RWPE2 (cell line): ENCODE results near the gene HTR2A.

Source experiments
- ATAC-seq: fragments of 200-7000 bp; cut with Tn5 transposase; 3 replicates; pipeline ENCODE4 v1.9.1; 2021; ENCODE audit warnings: low read depth
- DNase-seq: peaks from one replicate; pipeline ENCODE4 v3.0.0-alpha.2; 2020; ENCODE audit warnings: low spot score
- H3K27ac ChIP-seq: fragments of 450-650 bp; 2 replicates; pipeline ENCODE4 v1.5.1; 2017; ENCODE audit warnings: mild to moderate bottlenecking; ENCODE audit not compliant: poor library complexity, severe bottlenecking
- H3K27me3 ChIP-seq: fragments of 250-450 bp; sonication (Bioruptor Pico); 2 replicates; pipeline ENCODE4 v1.5.1; 2021; ENCODE audit warnings: mild to moderate bottlenecking, moderate library complexity; ENCODE audit not compliant: insufficient read depth, poor library complexity, severe bottlenecking
- H3K36me3 ChIP-seq: fragments of 250-450 bp; sonication (Bioruptor Pico); 2 replicates; pipeline ENCODE4 v1.5.1; 2020; ENCODE audit warnings: low read depth, mild to moderate bottlenecking, moderate library complexity
- H3K4me1 ChIP-seq: fragments of 250-450 bp; sonication (Bioruptor Pico); 2 replicates; pipeline ENCODE4 v1.5.1; 2021; ENCODE audit warnings: mild to moderate bottlenecking, moderate library complexity; ENCODE audit not compliant: insufficient read depth, poor library complexity, severe bottlenecking
- H3K4me3 ChIP-seq: fragments of 250-450 bp; sonication (Bioruptor Pico); 2 replicates; pipeline ENCODE4 v1.5.1; 2021; ENCODE audit warnings: mild to moderate bottlenecking, moderate library complexity; ENCODE audit not compliant: severe bottlenecking
- H3K9me3 ChIP-seq: fragments of 250-450 bp; sonication (Bioruptor Pico); 2 replicates; pipeline ENCODE4 v1.5.1; 2021; ENCODE audit warnings: mild to moderate bottlenecking, moderate library complexity; ENCODE audit not compliant: severe bottlenecking
- CTCF ChIP-seq: fragments of 450-650 bp; IDR thresholded peaks from one replicate; pipeline ENCODE4 v1.5.1; 2017; ENCODE audit warnings: mild to moderate bottlenecking, moderate library complexity; ENCODE audit not compliant: poor library complexity, severe bottlenecking

HTR2A gene

GRCh38 chr13:46925486-46925885 is 28.6 kb upstream of the HTR2A start:
- DNase-seq (no peak), ATAC-seq (no peak)
- no peak overlapping the region for H3K4me3 ChIP-seq
- no peaks in the 10 kb centered on the region for H3K36me3 ChIP-seq
- H3K27ac ChIP-seq, result no peak overlapping the region
- no peak for TF ChIP-seq CTCF
- no peaks in the 10 kb centered on the region for H3K9me3 ChIP-seq
- H3K27me3 ChIP-seq, result no peaks in the 10 kb centered on the region
- no peaks in the 10 kb centered on the region for H3K4me1 ChIP-seq

DNA sequence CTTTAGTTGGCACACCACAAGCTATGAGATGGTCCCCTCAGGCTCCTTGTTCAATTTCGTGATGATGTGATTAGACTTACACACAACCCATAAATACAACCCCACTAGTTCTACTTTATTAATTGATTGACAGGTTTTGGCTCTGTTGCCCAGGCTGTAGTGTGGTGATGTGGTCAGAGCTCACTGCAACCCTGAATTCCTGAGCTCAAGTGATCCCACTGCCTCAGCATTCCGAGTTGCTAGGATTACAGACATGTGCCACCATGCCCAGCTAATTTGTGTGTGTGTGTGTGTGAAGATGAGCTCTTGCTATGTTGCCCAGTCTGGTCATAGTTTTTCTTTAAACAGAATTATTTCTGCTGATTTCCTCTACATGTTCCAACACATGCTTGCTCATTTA is 17.5 kb upstream of the HTR2A start:
- ATAC-seq (no peak), DNase-seq (no peak)
- Histone ChIP-seq H3K4me3 (no peak overlapping the region), H3K4me1 (no peaks in the 10 kb centered on the region), H3K36me3 (no peaks in the 10 kb centered on the region), H3K27ac (no peak overlapping the region), H3K27me3 (no peaks in the 10 kb centered on the region), H3K9me3 (no peaks in the 10 kb centered on the region)
- no peak for TF ChIP-seq CTCF

DNA sequence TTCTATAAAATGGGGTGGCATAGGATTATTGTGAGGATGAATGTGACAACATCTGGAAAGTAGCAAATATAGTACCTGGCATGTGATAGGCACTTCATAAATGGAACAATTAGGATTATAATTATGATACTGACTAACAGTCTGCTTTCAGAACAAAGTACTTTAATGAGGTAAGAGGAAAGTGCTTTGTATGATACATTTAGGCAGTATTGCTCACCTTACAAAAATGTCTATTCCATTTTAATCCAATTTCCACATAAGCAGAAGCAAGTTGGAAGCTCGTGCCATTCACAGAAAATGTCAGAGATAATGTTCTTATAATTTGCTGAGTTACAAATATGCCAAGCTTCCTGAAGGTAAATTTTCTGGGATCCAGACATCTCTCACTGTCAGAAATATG is 16.9 kb upstream of the HTR2A start:
- Histone ChIP-seq H3K27me3 (no peaks in the 10 kb centered on the region), H3K4me3 (no peak overlapping the region), H3K4me1 (no peaks in the 10 kb centered on the region), H3K9me3 (no peaks in the 10 kb centered on the region), H3K36me3 (no peaks in the 10 kb centered on the region), H3K27ac (no peak overlapping the region)
- TF ChIP-seq CTCF, result no peak
- ATAC-seq, result no peak
- DNase-seq, result no peak

DNA sequence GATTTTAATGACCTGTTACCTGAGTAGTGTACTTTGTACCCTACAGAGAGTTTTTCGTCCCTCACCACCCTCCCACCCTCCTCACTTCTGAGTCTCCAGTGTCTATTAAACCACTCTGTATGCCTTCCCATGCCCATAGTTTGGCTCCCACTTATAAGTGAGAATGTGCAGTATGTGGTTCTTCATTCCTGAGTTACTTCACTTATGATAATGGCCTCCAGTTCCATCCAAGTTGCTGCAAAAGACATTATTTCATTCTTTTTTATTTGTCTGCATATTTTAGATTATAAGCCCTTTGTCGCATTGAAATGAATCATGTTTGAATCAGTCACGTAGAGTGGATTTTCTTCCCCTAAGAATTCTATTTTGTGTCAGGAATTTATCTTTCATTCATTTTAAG is 12.2 kb upstream of the HTR2A start:
- Histone ChIP-seq H3K27me3 (no peaks in the 10 kb centered on the region), H3K4me3 (no peak overlapping the region), H3K4me1 (peaks cover 1% of the 10 kb centered on the region), H3K36me3 (no peaks in the 10 kb centered on the region), H3K9me3 (no peaks in the 10 kb centered on the region), H3K27ac (no peak overlapping the region)
- TF ChIP-seq CTCF, result no peak
- ATAC-seq (no peak), DNase-seq (no peak)

DNA sequence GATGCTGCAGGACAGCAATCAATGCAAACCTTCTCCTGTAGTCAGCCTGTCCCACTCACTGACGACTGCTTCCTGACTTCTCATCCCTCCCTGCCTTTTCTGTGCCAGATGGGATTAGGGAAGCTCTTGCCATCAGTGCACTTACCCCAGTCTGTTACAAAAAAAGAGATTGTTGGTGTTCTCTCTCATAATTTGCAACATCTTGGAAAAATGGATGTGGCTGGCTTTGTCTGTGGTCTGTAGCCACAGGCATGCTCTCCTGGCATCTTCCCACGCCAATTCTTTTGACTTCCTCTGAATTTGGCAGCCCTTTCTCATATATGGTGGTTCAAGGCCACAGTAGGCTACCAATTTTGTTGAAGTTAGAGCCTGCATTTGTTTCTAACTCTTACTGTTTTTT is 11.6 kb upstream of the HTR2A start:
- ATAC-seq (no peak), DNase-seq (no peak)
- Histone ChIP-seq H3K27me3 (no peaks in the 10 kb centered on the region), H3K27ac (no peak overlapping the region), H3K9me3 (no peaks in the 10 kb centered on the region), H3K36me3 (no peaks in the 10 kb centered on the region), H3K4me1 (peaks cover 7% of the 10 kb centered on the region), H3K4me3 (no peak overlapping the region)
- TF ChIP-seq CTCF, result no peak
